ENCODE measurements around the gene MINAR1. TPM values are rescaled to one million over a fixed set of nuclear protein-coding genes. Genes with fewer than 3 reads are reported as not detected.
"Not testable (repeated sequence)": the region's sequence is repeated elsewhere in the genome, so short reads cannot be mapped to it uniquely, and the experiment has no call there.

Gene MINAR1
- polyA plus RNA-seq, 1 of the 3 experiments (the other 2 are of a cell fraction) = 0.35 TPM

DNA sequence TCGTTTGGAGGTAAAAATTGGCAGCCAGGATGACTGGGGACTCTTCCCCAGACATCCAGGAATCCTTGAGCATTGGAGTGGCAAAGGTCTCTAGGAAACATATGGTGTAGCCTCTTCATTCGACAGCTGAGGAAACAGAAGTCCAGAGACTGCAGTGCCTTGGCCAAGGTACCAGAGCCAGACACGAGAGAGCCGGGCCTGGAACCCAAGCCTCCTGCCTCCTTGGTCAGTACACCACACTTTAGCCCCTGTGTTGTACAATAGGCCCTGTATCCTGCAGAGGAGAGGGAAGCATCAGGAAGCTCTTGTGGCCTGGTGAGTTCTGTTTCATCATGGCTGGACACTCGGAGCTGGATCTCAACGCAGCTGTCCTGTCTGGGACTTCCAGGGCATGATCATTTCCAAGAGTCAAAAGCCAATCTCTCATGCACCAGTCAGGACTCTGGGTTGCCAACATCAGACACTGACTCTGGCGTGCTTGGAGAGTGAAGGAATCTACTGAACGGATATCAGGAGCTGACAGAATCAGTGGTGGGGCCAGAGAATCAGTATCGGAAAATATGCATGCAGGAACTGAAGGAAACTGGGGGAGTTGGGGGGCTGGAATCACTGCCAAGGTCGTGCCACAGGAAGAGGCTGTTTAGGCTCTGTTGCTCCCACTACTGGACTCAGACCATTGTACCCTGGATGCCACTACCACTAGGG is 6.4 kb upstream of the MINAR1 start:
- Histone ChIP-seq H3K27ac (ENCODE audit: low read depth in 2 of 2, low read length in 1 of 2) (no peak overlapping the region), H3K9me3 (no peaks in the 10 kb centered on the region), H3K9me2 (no peaks in the 10 kb centered on the region), H3K9ac (no peak overlapping the region), H3K4me1 (ENCODE audit: control insufficient read depth in 1 of 2, insufficient read depth in 2 of 2, low read depth in 1 of 2, low read length in 1 of 2) (no peaks in the 10 kb centered on the region), H3K36me3 (replicated peaks in 1 of 2; ENCODE audit: control insufficient read depth in 1 of 2, insufficient read depth in 2 of 2, low read length in 1 of 2) (no peaks in the 10 kb centered on the region), H4K20me1 (ENCODE audit: insufficient read depth) (no peaks in the 10 kb centered on the region), H3K4me3 (ENCODE audit: low read depth in 2 of 2, low read length in 1 of 2) (no peak overlapping the region), H3K27me3 (ENCODE audit: insufficient read depth) (no peaks in the 10 kb centered on the region), H3F3A (replicated peaks; ENCODE audit: insufficient read depth) (no peaks in the 10 kb centered on the region), H2AFZ (ENCODE audit: low read depth) (no peak overlapping the region), H3K79me2 (ENCODE audit: insufficient read depth) (no peaks in the 10 kb centered on the region), H3K4me2 (no peak overlapping the region)
- ChIA-PET POLR2A (no interaction called here), CTCF (interaction anchor here (0.8 to 1.2 kb wide), 2 partner anchors 44 to 428 kb away, joined by 3 to 4 read pairs; no protein-coding TSS in a partner anchor)
- 77% methylated on average over 7 of the region's 10 CpGs for WGBS (ENCODE audit: low lambda C conversion rate)
- TF ChIP-seq JUND (IDR thresholded peaks at IDR 0.05) (no peak), YY1 (IDR thresholded peaks at IDR 0.05; ENCODE audit: low read depth) (no peak), TEAD4 (IDR thresholded peaks at IDR 0.05; ENCODE audit: borderline replicate concordance, insufficient read depth) (no peak), MEF2A (IDR thresholded peaks at IDR 0.05; ENCODE audit: borderline replicate concordance, low read depth) (no peak), MXI1 (IDR thresholded peaks at IDR 0.05; ENCODE audit: low read depth, low read length) (no peak), GATA2 (CRISPR knock-in tag; IDR thresholded peaks at IDR 0.05) (no peak), RFX5 (IDR thresholded peaks at IDR 0.05; ENCODE audit: low read length) (no peak)
- TF ChIP-seq, protein P1, sequence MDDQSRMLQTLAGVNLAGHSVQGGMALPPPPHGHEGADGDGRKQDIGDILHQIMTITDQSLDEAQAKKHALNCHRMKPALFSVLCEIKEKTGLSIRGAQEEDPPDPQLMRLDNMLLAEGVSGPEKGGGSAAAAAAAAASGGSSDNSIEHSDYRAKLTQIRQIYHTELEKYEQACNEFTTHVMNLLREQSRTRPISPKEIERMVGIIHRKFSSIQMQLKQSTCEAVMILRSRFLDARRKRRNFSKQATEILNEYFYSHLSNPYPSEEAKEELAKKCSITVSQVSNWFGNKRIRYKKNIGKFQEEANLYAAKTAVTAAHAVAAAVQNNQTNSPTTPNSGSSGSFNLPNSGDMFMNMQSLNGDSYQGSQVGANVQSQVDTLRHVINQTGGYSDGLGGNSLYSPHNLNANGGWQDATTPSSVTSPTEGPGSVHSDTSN (IDR thresholded peaks at IDR 0.05) = no peak
- TF ChIP-seq, protein P2, sequence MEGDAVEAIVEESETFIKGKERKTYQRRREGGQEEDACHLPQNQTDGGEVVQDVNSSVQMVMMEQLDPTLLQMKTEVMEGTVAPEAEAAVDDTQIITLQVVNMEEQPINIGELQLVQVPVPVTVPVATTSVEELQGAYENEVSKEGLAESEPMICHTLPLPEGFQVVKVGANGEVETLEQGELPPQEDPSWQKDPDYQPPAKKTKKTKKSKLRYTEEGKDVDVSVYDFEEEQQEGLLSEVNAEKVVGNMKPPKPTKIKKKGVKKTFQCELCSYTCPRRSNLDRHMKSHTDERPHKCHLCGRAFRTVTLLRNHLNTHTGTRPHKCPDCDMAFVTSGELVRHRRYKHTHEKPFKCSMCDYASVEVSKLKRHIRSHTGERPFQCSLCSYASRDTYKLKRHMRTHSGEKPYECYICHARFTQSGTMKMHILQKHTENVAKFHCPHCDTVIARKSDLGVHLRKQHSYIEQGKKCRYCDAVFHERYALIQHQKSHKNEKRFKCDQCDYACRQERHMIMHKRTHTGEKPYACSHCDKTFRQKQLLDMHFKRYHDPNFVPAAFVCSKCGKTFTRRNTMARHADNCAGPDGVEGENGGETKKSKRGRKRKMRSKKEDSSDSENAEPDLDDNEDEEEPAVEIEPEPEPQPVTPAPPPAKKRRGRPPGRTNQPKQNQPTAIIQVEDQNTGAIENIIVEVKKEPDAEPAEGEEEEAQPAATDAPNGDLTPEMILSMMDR (IDR thresholded peaks at IDR 0.05) = no peak
- no peak for DNase-seq

DNA sequence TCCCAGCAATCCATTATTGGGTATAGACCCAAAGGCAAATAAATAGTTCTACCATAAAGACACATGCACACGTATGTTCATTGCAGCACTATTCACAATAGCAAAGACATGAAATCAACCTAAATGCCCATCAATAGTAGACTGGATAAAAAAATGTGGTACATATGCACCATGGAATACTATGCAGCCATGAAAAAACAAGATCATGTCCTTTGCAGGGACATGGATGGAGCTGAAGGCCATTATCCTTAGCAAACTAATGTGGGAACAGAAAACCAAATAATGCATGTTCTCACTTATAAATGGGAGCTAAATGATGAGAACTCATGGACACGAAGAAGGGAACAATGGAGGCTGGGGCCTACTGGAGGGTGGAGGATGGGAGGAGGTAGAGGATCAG is 5.2 kb upstream of the MINAR1 start:
- H3K79me2 ChIP-seq (ENCODE audit: insufficient read depth); H4K20me1 ChIP-seq (ENCODE audit: insufficient read depth); H3K4me2 ChIP-seq; H3K9ac ChIP-seq; H3K27ac ChIP-seq (ENCODE audit: low read depth in 2 of 2, low read length in 1 of 2); H3F3A ChIP-seq (replicated peaks; ENCODE audit: insufficient read depth); H2AFZ ChIP-seq (ENCODE audit: low read depth); H3K9me2 ChIP-seq; H3K36me3 ChIP-seq (replicated peaks in 1 of 2; ENCODE audit: control insufficient read depth in 1 of 2, insufficient read depth in 2 of 2, low read length in 1 of 2); POLR2A ChIA-PET; H3K4me1 ChIP-seq (ENCODE audit: control insufficient read depth in 1 of 2, insufficient read depth in 2 of 2, low read depth in 1 of 2, low read length in 1 of 2); H3K9me3 ChIP-seq; H3K27me3 ChIP-seq (ENCODE audit: insufficient read depth); H3K4me3 ChIP-seq (ENCODE audit: low read depth in 2 of 2, low read length in 1 of 2); DNase-seq: not testable (repeated sequence)
- CTCF ChIA-PET = interaction anchor here (1.3 to 1.8 kb wide), 3 partner anchors 10 to 242 kb away, joined by 3 to 7 read pairs (median 4); no protein-coding TSS in a partner anchor
- 84% methylated on average over 2 of the region's 2 CpGs for WGBS (ENCODE audit: low lambda C conversion rate)
